Activated T-helper 2 cell treated with anti-CD3 and anti-CD28 coated beads, Interferon-gamma antibody, Interleukin-2, Interleukin-4, amounts not matched to agents 10 μg/mL and 5 μg/mL and 100 μg/mL, durations not matched to agents 14 hours and 24 hours and 36 hours (primary cell): ENCODE data around the gene SLC39A5. TPM values are rescaled to one million over a fixed set of nuclear protein-coding genes. Genes with fewer than 3 reads are reported as not detected.

Source experiments
- DNase-seq: peaks from one replicate; pipeline ENCODE4 v3.0.0; 2021; ENCODE audit warnings: low spot score
- H3K27ac Mint-ChIP-seq: one replicate; pipeline ENCODE4 v1.8.0; 2021; ENCODE audit warnings: mixed read lengths
- H3K27me3 Mint-ChIP-seq: one replicate; pipeline ENCODE4 v1.8.0; 2021; ENCODE audit warnings: low read depth, mixed read lengths
- H3K36me3 Mint-ChIP-seq: one replicate; pipeline ENCODE4 v1.8.0; 2021; ENCODE audit warnings: low read depth, mixed read lengths
- H3K4me1 Mint-ChIP-seq: one replicate; pipeline ENCODE4 v1.8.0; 2021; ENCODE audit warnings: low read depth, mixed read lengths
- H3K4me3 Mint-ChIP-seq: one replicate; pipeline ENCODE4 v1.8.0; 2021; ENCODE audit warnings: low read depth, mild to moderate bottlenecking, moderate library complexity, mixed read lengths
- H3K9me3 Mint-ChIP-seq: one replicate; pipeline ENCODE4 v1.8.0; 2021; ENCODE audit warnings: mixed read lengths
- intact Hi-C: fragments of 100-400 bp; cut with micrococcal nuclease; formaldehyde crosslinking; loops from one replicate; pipeline ENCODE4 v1.15.1; 2023
- total RNA-seq: library from RNA; stranded (reverse); gene quantifications from 2 replicates; pipeline ENCODE4 v1.2.3, GENCODE V29; 2022

The SLC39A5 gene
- total RNA-seq, 1 donor from 2014 or later, result 0.39 TPM

DNA sequence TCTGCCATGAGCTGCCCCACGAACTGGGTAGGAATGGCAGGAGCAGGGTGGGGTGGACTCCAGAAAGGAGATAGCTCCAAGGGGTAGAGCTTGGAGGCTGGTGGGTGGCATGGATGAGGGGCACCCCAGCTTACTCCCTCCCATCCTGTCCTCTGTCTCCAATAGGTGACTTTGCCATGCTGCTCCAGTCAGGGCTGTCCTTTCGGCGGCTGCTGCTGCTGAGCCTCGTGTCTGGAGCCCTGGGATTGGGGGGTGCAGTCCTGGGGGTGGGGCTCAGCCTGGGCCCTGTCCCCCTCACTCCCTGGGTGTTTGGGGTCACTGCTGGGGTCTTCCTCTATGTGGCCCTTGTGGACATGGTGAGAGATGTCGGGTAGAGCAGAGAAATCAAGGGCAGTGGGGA, 7.1 kb downstream of the SLC39A5 start:
- peaks cover 18% of the 10 kb centered on the region for H3K36me3 Mint-ChIP-seq
- no peak overlapping the region for H3K4me3 Mint-ChIP-seq
- H3K27me3 Mint-ChIP-seq, result no peaks in the 10 kb centered on the region
- H3K27ac Mint-ChIP-seq, result no peak overlapping the region
- no peaks in the 10 kb centered on the region for H3K9me3 Mint-ChIP-seq
- peaks cover under 1% of the 10 kb centered on the region for H3K4me1 Mint-ChIP-seq
- DNase-seq, result no peak
- intact Hi-C loops, result no loop called here

DNA sequence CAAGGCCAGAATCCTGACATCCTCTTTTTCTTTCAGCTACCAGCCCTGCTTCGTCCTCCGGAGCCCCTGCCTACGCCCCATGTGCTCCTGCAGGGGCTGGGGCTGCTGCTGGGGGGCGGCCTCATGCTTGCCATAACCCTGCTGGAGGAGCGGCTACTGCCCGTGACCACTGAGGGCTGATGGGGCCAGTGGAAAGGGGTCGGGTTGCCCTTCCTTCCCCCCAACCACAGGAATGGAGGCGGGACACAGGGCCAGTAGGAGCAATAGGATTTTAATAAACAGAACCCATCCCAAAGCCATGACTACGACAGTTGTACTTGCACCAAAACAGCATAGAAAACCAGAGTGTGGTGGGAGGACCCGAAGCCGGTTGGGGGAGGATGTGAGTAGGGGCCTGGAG, 7.7 kb downstream of the SLC39A5 start:
- Mint-ChIP-seq H3K27ac (no peak overlapping the region), H3K9me3 (no peaks in the 10 kb centered on the region)

DNA sequence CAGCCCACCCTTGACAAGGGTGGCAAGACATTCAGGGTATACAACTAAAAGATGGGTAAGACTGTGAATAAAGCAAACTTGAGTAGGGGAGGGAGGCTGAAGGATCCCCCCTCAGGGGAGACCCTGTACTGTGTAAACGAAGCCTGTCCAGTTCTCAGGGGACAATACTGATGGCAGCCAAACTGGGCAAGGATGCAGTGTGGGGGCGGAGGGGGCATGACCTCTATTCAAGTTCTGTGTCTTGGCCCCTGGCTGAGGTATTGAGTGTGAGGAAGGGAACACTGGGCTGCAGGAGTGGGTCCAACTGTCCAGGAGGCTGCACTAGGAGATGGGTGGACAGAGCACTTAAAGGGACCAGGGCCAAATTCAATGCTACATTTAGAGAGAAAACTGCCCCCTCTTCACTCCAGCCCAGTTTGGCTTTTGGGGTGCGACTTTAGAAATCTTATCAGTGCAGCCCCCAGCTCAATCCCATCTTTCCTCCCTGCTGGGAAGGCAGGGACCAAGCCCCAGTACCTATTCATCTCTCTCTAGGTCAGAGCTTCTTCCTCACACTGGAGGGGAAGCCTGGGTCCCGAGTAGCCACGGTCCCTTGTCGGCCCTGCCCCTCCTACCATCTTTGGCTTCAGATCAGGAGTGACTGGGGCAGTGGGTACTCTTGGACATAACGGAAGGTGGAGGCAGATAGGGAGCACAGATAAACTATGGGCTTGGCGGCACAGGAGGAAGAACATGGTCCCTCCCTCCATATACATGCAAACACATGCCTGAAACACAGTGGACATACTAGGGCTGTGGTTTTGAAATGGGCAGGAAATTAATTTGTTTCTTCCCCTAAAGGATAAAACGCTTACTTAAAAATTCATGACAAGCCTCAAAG, 11.8 kb downstream of the SLC39A5 start:
- peaks cover 2% of the 10 kb centered on the region for H3K4me1 Mint-ChIP-seq
- peaks cover 48% of the 10 kb centered on the region for H3K36me3 Mint-ChIP-seq
- H3K4me3 Mint-ChIP-seq, result no peak overlapping the region
- intact Hi-C loops, result no loop called here
- DNase-seq, result no peak
- H3K27me3 Mint-ChIP-seq, result no peaks in the 10 kb centered on the region
- no peak overlapping the region for H3K27ac Mint-ChIP-seq
- H3K9me3 Mint-ChIP-seq, result no peaks in the 10 kb centered on the region

More for the DNA sequence above, 7.7 kb downstream of the SLC39A5 start:
- H3K27me3 Mint-ChIP-seq, result no peaks in the 10 kb centered on the region
- H3K4me1 Mint-ChIP-seq, result peaks cover 2% of the 10 kb centered on the region
- intact Hi-C loops, result no loop called here
- H3K36me3 Mint-ChIP-seq, result peaks cover 24% of the 10 kb centered on the region
- DNase-seq, result no peak
- H3K4me3 Mint-ChIP-seq, result no peak overlapping the region

DNA sequence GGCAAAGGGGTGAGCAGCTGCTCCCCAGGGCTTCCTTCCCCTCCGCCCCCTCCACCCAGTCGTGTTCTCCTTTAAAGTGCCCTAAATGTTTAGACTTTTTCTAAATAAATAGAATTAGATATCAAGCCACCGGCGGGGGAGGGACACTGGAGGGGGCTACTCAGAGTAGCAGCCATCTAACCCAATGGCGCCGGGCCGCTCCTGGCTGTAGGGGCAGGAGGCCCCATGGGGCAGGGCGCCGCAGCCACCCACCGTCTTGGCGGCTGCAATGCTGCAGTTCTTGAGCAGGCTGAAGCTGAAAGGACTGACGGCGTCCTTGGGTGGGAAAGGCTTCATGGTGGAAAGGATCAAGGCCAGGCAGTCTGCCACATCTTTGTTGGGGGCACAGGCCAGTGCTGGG, 13.1 kb downstream of the SLC39A5 start:
- intact Hi-C loops, result no loop called here
- Mint-ChIP-seq H3K4me1 (peaks cover 2% of the 10 kb centered on the region), H3K36me3 (peaks cover 56% of the 10 kb centered on the region), H3K27ac (no peak overlapping the region), H3K27me3 (no peaks in the 10 kb centered on the region), H3K9me3 (no peaks in the 10 kb centered on the region), H3K4me3 (no peak overlapping the region)
- DNase-seq, result no peak

DNA sequence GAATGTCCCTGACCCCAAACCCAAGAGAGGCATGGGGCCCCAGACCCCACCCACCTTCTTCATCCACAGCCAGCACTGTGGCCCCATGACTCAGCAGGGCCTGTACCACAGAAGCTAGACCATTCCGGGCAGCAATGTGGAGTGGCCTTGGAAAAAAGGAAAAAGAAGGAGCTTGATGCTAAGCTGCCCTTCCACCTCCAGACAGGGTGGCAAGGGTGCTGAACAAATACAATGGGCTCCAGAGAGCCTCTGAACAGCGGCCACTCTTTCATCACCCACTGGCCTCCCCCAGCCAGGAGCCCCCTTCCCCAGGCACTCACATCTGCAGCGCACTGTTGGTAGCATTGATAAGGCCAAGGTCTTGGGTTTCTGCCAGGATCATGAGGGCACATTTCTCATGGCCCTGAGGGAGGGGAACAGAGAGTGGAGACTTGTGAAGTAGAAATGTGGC, 13.9 kb downstream of the SLC39A5 start:
- H3K27me3 Mint-ChIP-seq, result no peaks in the 10 kb centered on the region
- H3K9me3 Mint-ChIP-seq, result no peaks in the 10 kb centered on the region
- DNase-seq, result no peak
- H3K27ac Mint-ChIP-seq, result no peak overlapping the region
- peaks cover 56% of the 10 kb centered on the region for H3K36me3 Mint-ChIP-seq
- H3K4me1 Mint-ChIP-seq, result peaks cover 2% of the 10 kb centered on the region
- no peak overlapping the region for H3K4me3 Mint-ChIP-seq
- intact Hi-C loops, result no loop called here

DNA sequence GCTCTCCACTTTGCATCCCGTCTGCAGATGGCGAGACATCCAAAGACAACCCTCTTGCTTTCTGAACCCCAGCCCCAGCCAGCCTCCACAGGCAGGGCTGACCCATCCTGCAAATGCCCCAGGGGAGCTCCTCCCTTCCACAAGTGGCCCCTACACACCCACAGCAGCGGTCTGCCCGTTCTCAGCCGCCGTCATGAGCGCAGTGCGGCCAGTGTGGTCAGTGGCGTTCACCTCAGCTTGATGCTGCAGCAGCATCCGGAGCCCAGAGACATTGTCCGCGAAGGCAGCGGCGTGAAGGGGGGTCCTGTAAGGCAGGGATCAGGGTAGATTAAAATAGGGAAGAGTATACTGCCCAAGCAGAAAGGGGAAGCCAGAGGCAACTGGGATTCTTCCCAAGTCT, 14.6 kb downstream of the SLC39A5 start:
- Mint-ChIP-seq H3K4me3 (no peak overlapping the region), H3K9me3 (no peaks in the 10 kb centered on the region), H3K4me1 (peaks cover 2% of the 10 kb centered on the region), H3K27ac (no peak overlapping the region), H3K36me3 (peaks cover 61% of the 10 kb centered on the region), H3K27me3 (no peaks in the 10 kb centered on the region)
- intact Hi-C loops, result no loop called here
- DNase-seq, result no peak

DNA sequence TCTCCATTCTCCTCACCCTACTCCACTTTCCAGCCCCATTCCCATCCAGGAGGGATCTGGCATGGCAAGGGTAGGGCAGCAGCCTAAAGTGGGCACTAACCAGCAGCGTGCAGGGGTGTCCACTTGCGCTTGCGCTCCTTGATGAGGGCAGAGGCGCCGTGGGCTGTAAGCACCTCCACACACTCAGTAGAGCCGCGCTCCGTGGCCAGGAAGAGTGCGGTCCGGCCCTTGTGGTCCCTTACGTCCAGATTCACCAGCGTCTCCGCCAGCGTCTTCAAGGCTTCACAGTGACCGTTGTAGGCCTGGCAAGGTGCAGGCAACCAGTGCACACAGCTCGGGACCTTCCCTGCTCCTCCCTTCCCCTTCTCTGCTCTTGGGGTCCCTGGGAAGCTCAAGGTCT, 18.1 kb downstream of the SLC39A5 start:
- Mint-ChIP-seq H3K27me3 (no peaks in the 10 kb centered on the region), H3K27ac (no peak overlapping the region), H3K4me1 (no peaks in the 10 kb centered on the region), H3K36me3 (peaks cover 54% of the 10 kb centered on the region), H3K9me3 (no peaks in the 10 kb centered on the region), H3K4me3 (no peak overlapping the region)
- DNase-seq, result no peak
- intact Hi-C loops, result no loop called here

DNA sequence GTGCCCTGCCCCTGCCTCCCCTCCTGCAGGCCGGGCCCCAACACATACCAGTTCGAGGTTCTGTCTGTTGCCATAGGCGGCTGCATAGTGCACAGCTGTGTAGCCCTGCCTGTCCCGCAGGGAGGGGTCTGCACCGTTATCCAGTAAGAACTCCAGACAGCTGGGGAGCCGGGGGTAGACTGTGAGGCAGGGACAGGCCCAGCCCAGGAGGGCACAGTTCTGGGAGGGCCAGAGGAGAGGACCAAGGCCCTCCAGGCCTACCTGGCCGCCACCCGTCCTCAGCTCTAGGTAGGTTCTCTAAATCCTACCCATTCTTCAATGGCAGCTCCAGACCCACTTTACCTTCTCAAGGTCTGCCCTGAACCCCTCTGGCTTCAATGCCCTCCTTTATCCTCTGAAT, 18.9 kb downstream of the SLC39A5 start:
- no peak overlapping the region for H3K4me3 Mint-ChIP-seq
- no peaks in the 10 kb centered on the region for H3K4me1 Mint-ChIP-seq
- H3K36me3 Mint-ChIP-seq, result peaks cover 56% of the 10 kb centered on the region
- H3K27me3 Mint-ChIP-seq, result no peaks in the 10 kb centered on the region
- intact Hi-C loops, result no loop called here
- no peak overlapping the region for H3K27ac Mint-ChIP-seq
- no peak for DNase-seq
- H3K9me3 Mint-ChIP-seq, result no peaks in the 10 kb centered on the region

DNA sequence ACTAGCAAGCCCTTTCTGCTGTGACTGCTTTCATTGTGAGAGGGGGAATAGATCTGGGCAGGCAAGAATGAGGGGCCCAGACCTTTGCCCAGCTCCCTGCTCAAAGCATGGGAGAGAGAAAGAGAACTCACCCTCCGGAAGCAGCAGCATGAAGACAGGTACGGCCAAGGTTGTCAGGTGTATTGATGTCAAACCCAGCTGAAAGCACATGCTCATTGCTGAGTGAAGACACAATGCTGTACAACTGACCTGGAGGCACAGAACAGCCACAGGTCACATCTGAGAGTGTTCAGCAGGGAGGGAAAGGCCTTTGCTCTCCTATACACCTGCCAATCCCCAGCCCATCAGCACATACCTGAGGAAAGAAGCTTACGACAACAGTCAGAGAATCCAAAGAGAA, 22.8 kb downstream of the SLC39A5 start:
- Mint-ChIP-seq H3K27me3 (no peaks in the 10 kb centered on the region), H3K4me3 (no peak overlapping the region), H3K9me3 (no peaks in the 10 kb centered on the region), H3K4me1 (peaks cover 5% of the 10 kb centered on the region), H3K36me3 (peaks cover 49% of the 10 kb centered on the region), H3K27ac (no peak overlapping the region)
- intact Hi-C loops, result no loop called here
- no peak for DNase-seq

DNA sequence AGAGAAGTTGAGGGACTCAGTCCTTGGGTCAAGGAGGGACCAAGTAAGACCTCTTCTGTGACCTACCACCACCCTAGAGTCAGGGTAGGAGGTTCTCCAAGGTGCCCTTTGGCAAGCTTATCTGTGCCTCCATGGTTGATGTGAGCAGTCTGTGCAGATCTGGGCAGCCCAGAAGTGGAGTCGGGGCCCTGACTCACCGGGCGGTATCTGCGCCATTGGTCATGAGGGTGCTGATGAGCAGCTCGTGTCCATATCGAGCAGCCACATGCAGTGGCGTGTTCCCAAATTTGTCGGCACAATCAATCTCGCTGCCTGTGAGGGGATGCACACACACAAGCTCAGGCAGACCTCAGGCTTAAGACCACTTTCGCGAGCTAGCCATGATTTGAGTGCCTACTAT, 23.2 kb downstream of the SLC39A5 start:
- Mint-ChIP-seq H3K4me1 (peaks cover 5% of the 10 kb centered on the region), H3K27me3 (no peaks in the 10 kb centered on the region), H3K4me3 (no peak overlapping the region), H3K9me3 (no peaks in the 10 kb centered on the region), H3K27ac (no peak overlapping the region), H3K36me3 (peaks cover 47% of the 10 kb centered on the region)
- intact Hi-C loops, result no loop called here
- DNase-seq, result no peak

DNA sequence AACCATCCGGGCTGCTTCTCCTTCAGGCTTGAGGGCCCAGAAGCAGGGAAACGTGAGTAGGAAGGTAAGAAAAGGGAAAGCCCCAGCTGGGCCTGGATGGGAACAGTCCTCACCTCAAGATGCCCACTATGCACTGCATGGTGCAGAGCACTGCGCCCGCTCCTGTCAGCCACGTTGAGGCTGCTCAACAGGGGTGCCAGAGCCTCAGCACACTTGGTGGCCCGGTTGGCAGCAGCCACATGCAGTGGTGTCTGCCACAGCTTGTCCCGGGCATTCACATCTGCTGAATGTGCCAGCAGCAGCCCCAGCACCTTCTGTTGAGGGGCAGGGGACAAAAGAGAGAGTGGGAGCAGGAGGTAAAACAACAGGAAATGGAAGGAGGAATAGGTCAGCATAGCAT, 25.8 kb downstream of the SLC39A5 start:
- Mint-ChIP-seq H3K4me3 (no peak overlapping the region), H3K36me3 (peaks cover 42% of the 10 kb centered on the region), H3K27ac (no peak overlapping the region), H3K4me1 (peaks cover 11% of the 10 kb centered on the region), H3K27me3 (no peaks in the 10 kb centered on the region), H3K9me3 (no peaks in the 10 kb centered on the region)
- intact Hi-C loops, result loop anchor here (2.0 to 5.0 kb wide), 2 partner anchors 63 to 138 kb away; partner anchors contain the start of genes RPL41 and ZC3H10
- no peak for DNase-seq

DNA sequence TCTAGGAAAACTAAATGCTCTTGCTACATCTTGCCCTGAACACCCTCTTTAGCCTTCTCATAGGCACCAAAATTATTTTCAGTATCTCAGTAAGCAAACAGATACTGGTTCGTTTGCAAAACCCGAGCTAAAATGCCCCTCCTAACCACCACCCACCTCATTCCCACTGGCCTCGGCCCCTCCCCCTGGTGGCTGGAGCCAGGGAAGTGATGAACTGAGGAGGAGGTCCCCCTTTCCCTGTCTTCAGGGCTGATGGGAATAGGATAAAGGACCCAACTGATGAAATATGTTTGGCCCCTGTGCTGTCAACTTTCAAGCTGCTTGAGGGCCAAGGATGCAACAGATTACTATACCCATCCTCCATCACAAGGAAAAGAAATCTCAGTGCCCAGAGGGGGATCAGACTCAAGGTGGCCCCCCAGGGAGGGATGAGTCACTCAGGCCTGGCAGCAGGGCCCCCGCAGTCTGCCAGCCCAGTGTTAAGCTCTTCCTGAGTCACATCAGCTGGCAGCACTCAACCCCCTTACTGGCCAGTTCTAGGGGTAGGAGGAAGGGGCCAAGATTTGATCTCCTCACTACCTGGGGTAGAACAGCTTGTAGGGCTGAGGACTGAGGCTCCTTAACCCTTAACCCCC, 26.6 kb downstream of the SLC39A5 start:
- H3K27ac Mint-ChIP-seq, result no peak overlapping the region
- intact Hi-C loops, result loop anchor here (2.0 to 5.0 kb wide), 2 partner anchors 64 to 139 kb away; partner anchors contain the start of genes RPL41 and ZC3H10
- H3K27me3 Mint-ChIP-seq, result no peaks in the 10 kb centered on the region
- H3K4me3 Mint-ChIP-seq, result peak overlapping the region; percentile 86
- DNase-seq, result no peak
- peaks cover 41% of the 10 kb centered on the region for H3K36me3 Mint-ChIP-seq
- H3K4me1 Mint-ChIP-seq, result peaks cover 11% of the 10 kb centered on the region
- no peaks in the 10 kb centered on the region for H3K9me3 Mint-ChIP-seq

DNA sequence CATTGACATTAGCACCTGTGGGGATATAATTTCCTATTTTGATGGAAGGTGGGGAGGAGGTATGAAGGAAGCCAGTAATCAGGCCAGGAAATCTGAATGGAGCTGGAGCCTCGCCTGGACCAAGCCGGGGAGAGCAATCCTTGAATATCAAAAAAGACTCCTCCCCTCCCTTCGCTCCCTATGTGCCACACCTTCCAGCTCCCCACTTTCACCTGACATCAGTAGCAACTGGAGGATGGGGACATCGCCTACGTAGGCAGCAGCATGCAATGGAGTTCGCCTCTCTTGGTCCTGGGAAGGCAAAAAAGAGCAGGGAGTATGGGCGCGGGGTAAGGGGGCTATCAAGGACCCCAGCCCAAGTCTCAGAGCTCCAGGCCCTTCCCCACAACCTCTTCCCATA, 27.2 kb downstream of the SLC39A5 start:
- intact Hi-C loops, result loop anchor here (2.0 to 5.0 kb wide), 2 partner anchors 64 to 140 kb away; partner anchors contain the start of genes RPL41 and ZC3H10
- Mint-ChIP-seq H3K27me3 (no peaks in the 10 kb centered on the region), H3K36me3 (peaks cover 35% of the 10 kb centered on the region), H3K4me3 (peak overlapping the region; percentile 86), H3K27ac (peak overlapping the region; percentile 3), H3K4me1 (peaks cover 11% of the 10 kb centered on the region), H3K9me3 (no peaks in the 10 kb centered on the region)
- DNase-seq, result no peak
